Esophagus squamous epithelium (tissue), 5 donors: Measurements from ENCODE around the gene CPSF3. TPM values are rescaled to one million over a fixed set of nuclear protein-coding genes. Genes with fewer than 3 reads are reported as not detected.
A peak's percentile ranks its signal among the peaks of the same experiment; 100 is the strongest.

Experiments used
- DNase-seq: peaks from one replicate; lab custom pipeline; 2025; lab: John Stamatoyannopoulos, UW
- H3K27ac ChIP-seq, 4 donors: fragments of 200-600 bp; sonication (generic); one replicate each; pipeline ENCODE4 v1.5.1; 2016 to 2019; ENCODE audit warnings: mild to moderate bottlenecking in 1 of 4
- H3K27me3 ChIP-seq, 4 donors: fragments of 200-600 bp; sonication (generic); 1 replicate in 3 of 4; 2 replicates in 1 of 4; pipeline versions ENCODE4 v1.5.1 to v1.6.0; 2017 to 2021; ENCODE audit warnings: antibody characterized with exemption in 1 of 4
- H3K36me3 ChIP-seq, 3 donors: fragments of 200-600 bp; sonication (generic); one replicate each; pipeline ENCODE4 v1.5.1; 2016 to 2019
- H3K4me1 ChIP-seq, 3 donors: fragments of 200-600 bp; sonication (generic); one replicate each; pipeline ENCODE4 v1.5.1; 2017 to 2019
- H3K4me3 ChIP-seq, 4 donors: fragments of 200-600 bp; sonication (generic); 1 replicate in 3 of 4; 2 replicates in 1 of 4; pipeline ENCODE4 v1.5.1; 2016 to 2019; ENCODE audit warnings: mild to moderate bottlenecking in 2 of 4, moderate library complexity in 1 of 4
- H3K9me3 ChIP-seq, 3 donors: fragments of 200-600 bp; sonication (generic); one replicate each; pipeline ENCODE4 v1.5.1; 2016 to 2019
- CTCF ChIP-seq, 6 experiments: fragments of 450-650 bp in 4 of 6; fragments of 200-600 bp in 2 of 6; sonication (generic) in 2 of 6; IDR thresholded peaks; one replicate each; pipeline ENCODE4 v1.5.1; 2016 to 2019; ENCODE audit warnings: antibody characterized with exemption in 6 of 6, mild to moderate bottlenecking in 4 of 6, moderate library complexity in 4 of 6
- POLR2A ChIP-seq, 4 donors: fragments of 450-650 bp; IDR thresholded peaks; one replicate each; pipeline ENCODE4 v1.6.1; 2017; ENCODE audit warnings: antibody characterized with exemption in 4 of 4, mild to moderate bottlenecking in 4 of 4, moderate library complexity in 3 of 4
- WGBS, 2 donors: methylation state at CpG; one replicate each; pipeline ENCODE4 v1.1.5; 2018; 5-methylcytosine and 5-hydroxymethylcytosine counted together
- intact Hi-C: fragments of 100-400 bp; cut with DNase I; formaldehyde crosslinking; loops from one replicate; pipeline ENCODE4 v1.15.0; 2022
- total RNA-seq, 4 donors: library from RNA; depleted of rRNA; stranded (reverse); fragments of >200 nt; gene quantifications; one replicate each; pipeline ENCODE4 v1.1.0, GENCODE V29; 2016
- donor health status: DM: yes; HTN: yes; CAD: no.

CPSF3 gene
- total RNA-seq, 4 donors from 2014 or later = 20.4 to 27.9 (median 24.0) TPM

GRCh38 chr2:9419541-9419940 lies 3.9 kb upstream of the CPSF3 start:
- DNase-seq = no peak
- intact Hi-C loops = no loop called here
- Histone ChIP-seq H3K4me3 (no peak overlapping the region), H3K9me3 (no peaks in the 10 kb centered on the region), H3K27me3 (no peaks in the 10 kb centered on the region), H3K4me1 (peaks cover 5 to 42% (median 14%) of the 10 kb centered on the region in 3 donors), H3K36me3 (peaks cover 0 to 34% (median 0%) of the 10 kb centered on the region in 3 donors), H3K27ac (no peak overlapping the region)
- TF ChIP-seq CTCF (IDR thresholded peaks at IDR 0.05) = no peak
- no peak for TF ChIP-seq POLR2A (IDR thresholded peaks at IDR 0.05)
- WGBS, 2 donors = 78 to 92% methylated on average over 3 of the region's 3 CpGs

DNA sequence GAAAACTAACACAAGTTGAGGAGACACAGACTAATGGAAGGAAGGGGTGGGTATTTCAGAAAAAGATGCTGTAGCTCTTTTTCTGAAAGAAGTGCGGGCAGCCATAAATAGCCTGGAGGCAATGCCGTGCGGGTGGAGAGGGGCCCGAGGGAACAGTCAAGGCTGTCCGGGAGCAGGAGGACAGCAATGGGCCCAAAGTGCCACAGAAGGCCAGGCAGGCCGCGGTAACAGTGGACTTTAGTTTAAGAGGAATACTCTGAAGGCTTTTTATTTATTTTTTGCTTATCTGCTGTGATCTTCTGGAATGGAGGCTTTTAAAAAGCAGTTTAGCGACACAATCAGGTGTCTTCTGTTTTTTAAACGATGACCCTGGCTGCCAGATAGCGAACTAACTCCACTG lies 3.0 kb upstream of the CPSF3 start:
- Histone ChIP-seq H3K27ac (no peak overlapping the region), H3K9me3 (no peaks in the 10 kb centered on the region), H3K4me1 (peaks cover 5 to 51% (median 19%) of the 10 kb centered on the region in 3 donors), H3K27me3 (no peaks in the 10 kb centered on the region), H3K36me3 (peaks cover 0 to 30% (median 0%) of the 10 kb centered on the region in 3 donors), H3K4me3 (no peak overlapping the region)
- WGBS, 2 donors = 71 to 89% methylated on average over 10 of the region's 10 CpGs
- TF ChIP-seq POLR2A (IDR thresholded peaks at IDR 0.05) = no peak
- no peak for TF ChIP-seq CTCF (IDR thresholded peaks at IDR 0.05)
- no peak for DNase-seq
- intact Hi-C loops = no loop called here

GRCh38 chr2:9422321-9423099 lies 944 bp upstream of the CPSF3 start:
- no peak for DNase-seq
- 9% methylated on average over 8 to 12 of the region's 42 CpGs for WGBS, 2 donors
- Histone ChIP-seq H3K9me3 (no peaks in the 10 kb centered on the region), H3K27me3 (no peaks in the 10 kb centered on the region), H3K4me1 (peaks cover 5 to 51% (median 19%) of the 10 kb centered on the region in 3 donors), H3K36me3 (peaks cover 0 to 10% (median 0%) of the 10 kb centered on the region in 3 donors), H3K4me3 (peak overlapping the region; percentile 72 to 99 (median 84)), H3K27ac (peak overlapping the region; percentile 93 to 99 (median 95))
- intact Hi-C loops = no loop called here
- TF ChIP-seq POLR2A (IDR thresholded peaks at IDR 0.05) = no peak

- Histone ChIP-seq H3K27ac (peak overlapping the region; percentile 93 to 99 (median 95)), H3K4me1 (peaks cover 5 to 51% (median 19%) of the 10 kb centered on the region in 3 donors), H3K36me3 (peaks cover 0 to 4% (median 0%) of the 10 kb centered on the region in 3 donors), H3K9me3 (no peaks in the 10 kb centered on the region), H3K4me3 (peak overlapping the region; percentile 72 to 99 (median 84)), H3K27me3 (no peaks in the 10 kb centered on the region)
- 0% methylated on average over 6 to 13 of the region's 21 CpGs for WGBS, 2 donors
- TF ChIP-seq POLR2A (IDR thresholded peaks at IDR 0.05) (no peak), CTCF (IDR thresholded peaks at IDR 0.05) (no peak)
- intact Hi-C loops = no loop called here
- DNase-seq = no peak
Measured at GRCh38 chr2:9423922-9424272, 443 bp downstream of the CPSF3 start.

- peaks cover 0 to 11% (median 0%) of the 10 kb centered on the region in 3 donors for H3K36me3 ChIP-seq
- no peaks in the 10 kb centered on the region for H3K27me3 ChIP-seq
- TF ChIP-seq CTCF (IDR thresholded peaks at IDR 0.05) (no peak), POLR2A (IDR thresholded peaks at IDR 0.05) (no peak)
- peak overlapping the region in 3 of 4 donors; percentile 95 to 99 (median 95) for H3K27ac ChIP-seq
- intact Hi-C loops = no loop called here
- H3K9me3 ChIP-seq = no peaks in the 10 kb centered on the region
- H3K4me1 ChIP-seq = peaks cover 5 to 46% (median 19%) of the 10 kb centered on the region in 3 donors
- 63 to 66% methylated on average over 11 of the region's 11 CpGs for WGBS, 2 donors
- DNase-seq = no peak
- peak overlapping the region; percentile 72 to 99 (median 84) for H3K4me3 ChIP-seq
Measured at GRCh38 chr2:9424447-9425164, 1.2 kb downstream of the CPSF3 start.
